ENCODE data around the gene SCAMP2.

SCAMP2 gene

GRCh38 chr15:74873756-74874424, 725 bp upstream of the SCAMP2 start:
- no peak for TF ChIP-seq REST (IDR thresholded peaks at IDR 0.05; ENCODE audit: low read depth)

GRCh38 chr15:74872702-74873035, 496 bp downstream of the SCAMP2 start:
- TF ChIP-seq REST (IDR thresholded peaks at IDR 0.05; ENCODE audit: low read depth) (no peak), TCF12 (IDR thresholded peaks at IDR 0.05; ENCODE audit: low read depth) (no peak)

GRCh38 chr15:74870436-74871215, 2.5 kb downstream of the SCAMP2 start:
- TF ChIP-seq NFIC (IDR thresholded peaks at IDR 0.05) (no peak), FOXM1 (IDR thresholded peaks at IDR 0.05; ENCODE audit: borderline replicate concordance, low read depth) (no peak), CEBPB (IDR thresholded peaks at IDR 0.05) (no peak), USF1 (IDR thresholded peaks at IDR 0.05) (no peak), YY1 (IDR thresholded peaks at IDR 0.05; ENCODE audit: low read depth) (no peak), EP300 (IDR thresholded peaks at IDR 0.05; ENCODE audit: borderline replicate concordance) (no peak), MAX (IDR thresholded peaks at IDR 0.05) (no peak), ZBTB7A (IDR thresholded peaks at IDR 0.05; ENCODE audit: low read depth) (no peak), TEAD4 (IDR thresholded peaks at IDR 0.05) (no peak), TAF1 (IDR thresholded peaks at IDR 0.05; ENCODE audit: low read depth) (no peak), REST (IDR thresholded peaks at IDR 0.05; ENCODE audit: low read depth) (no peak), RAD21 (IDR thresholded peaks at IDR 0.05; ENCODE audit: low read depth) (no peak), CREB1 (IDR thresholded peaks at IDR 0.05; ENCODE audit: low read depth) (no peak), EGR1 (IDR thresholded peaks at IDR 0.05) (no peak)

- no peak for TF ChIP-seq TEAD4 (IDR thresholded peaks at IDR 0.05)
- TF ChIP-seq CEBPB (IDR thresholded peaks at IDR 0.05) = no peak
- no peak for TF ChIP-seq YY1 (IDR thresholded peaks at IDR 0.05; ENCODE audit: low read depth)
- no peak for TF ChIP-seq NFIC (IDR thresholded peaks at IDR 0.05)
- TF ChIP-seq TAF1 (IDR thresholded peaks at IDR 0.05; ENCODE audit: low read depth) = no peak
- no peak for TF ChIP-seq RAD21 (IDR thresholded peaks at IDR 0.05; ENCODE audit: low read depth)
- TF ChIP-seq CREB1 (IDR thresholded peaks at IDR 0.05; ENCODE audit: low read depth) = no peak
Observed at GRCh38 chr15:74869726-74870407, 3.3 kb downstream of the SCAMP2 start.

- TF ChIP-seq FOXM1 (IDR thresholded peaks at IDR 0.05; ENCODE audit: borderline replicate concordance, low read depth) (no peak), TEAD4 (IDR thresholded peaks at IDR 0.05) (no peak), EGR1 (IDR thresholded peaks at IDR 0.05) (no peak), TAF1 (IDR thresholded peaks at IDR 0.05; ENCODE audit: low read depth) (no peak), ZBTB7A (IDR thresholded peaks at IDR 0.05; ENCODE audit: low read depth) (no peak), USF1 (IDR thresholded peaks at IDR 0.05) (no peak), REST (IDR thresholded peaks at IDR 0.05; ENCODE audit: low read depth) (no peak), RAD21 (IDR thresholded peaks at IDR 0.05; ENCODE audit: low read depth) (no peak), CREB1 (IDR thresholded peaks at IDR 0.05; ENCODE audit: low read depth) (no peak), MAX (IDR thresholded peaks at IDR 0.05) (no peak), EP300 (IDR thresholded peaks at IDR 0.05; ENCODE audit: borderline replicate concordance) (no peak), TCF12 (IDR thresholded peaks at IDR 0.05; ENCODE audit: low read depth) (no peak), CEBPB (IDR thresholded peaks at IDR 0.05) (no peak), YY1 (IDR thresholded peaks at IDR 0.05; ENCODE audit: low read depth) (no peak), NFIC (IDR thresholded peaks at IDR 0.05) (no peak)
Observed at GRCh38 chr15:74869372-74869725, 3.8 kb downstream of the SCAMP2 start.

Measured in Ishikawa (cell line).